NCI-H748 (cell line): ENCODE data around the gene SH3BP5.

ENCODE experiments used
- DNase-seq: peaks from one replicate; lab custom pipeline; 2025; ENCODE audit not compliant: unreplicated experiment; lab: John Stamatoyannopoulos, UW

The SH3BP5 gene

GRCh38 chr3:15207836-15208504 lies 124.4 kb downstream of the SH3BP5 start:
- no peak for DNase-seq

DNA sequence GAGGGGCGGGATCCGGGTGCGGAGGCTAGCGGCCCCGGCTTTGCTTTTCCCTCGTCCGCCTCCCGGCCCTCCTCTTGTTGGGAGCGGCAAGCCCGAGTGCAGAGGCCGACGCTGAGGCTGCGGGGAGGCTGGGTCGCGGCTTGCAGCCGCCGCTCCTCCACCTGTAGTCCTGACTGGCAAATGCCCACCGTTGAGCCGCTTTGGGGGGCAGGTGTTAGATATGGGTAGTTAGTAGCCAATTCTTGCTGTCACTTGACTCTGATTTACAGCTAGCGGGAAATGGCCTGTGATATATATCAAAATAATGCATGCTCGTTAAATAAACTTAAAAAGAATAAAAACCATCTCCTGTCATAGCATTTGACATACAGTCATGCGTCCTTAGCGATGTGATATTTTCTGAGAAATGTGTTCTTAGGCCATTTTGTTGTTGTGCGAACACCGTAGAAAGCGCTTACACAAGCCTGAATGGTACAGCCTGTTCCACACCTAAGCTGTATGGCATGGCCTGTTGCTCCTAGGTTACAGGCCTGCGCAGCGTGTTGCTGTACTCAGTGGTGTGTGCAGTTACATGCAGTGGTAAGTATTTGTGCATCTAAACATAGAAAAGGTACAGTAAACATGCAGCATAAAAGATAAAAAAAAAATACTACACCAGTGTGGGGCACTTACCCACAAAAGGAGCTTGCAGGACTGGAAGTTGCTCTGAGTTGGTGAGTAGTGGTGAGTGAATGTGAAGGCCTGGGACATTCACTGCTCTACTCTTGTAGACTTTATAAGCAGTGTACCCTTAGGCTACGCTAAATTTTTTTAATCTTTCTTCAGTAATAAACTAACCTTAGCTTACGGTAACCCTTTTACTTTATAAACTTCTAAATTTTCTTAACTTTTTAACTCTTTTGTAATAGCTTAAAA lies 125.5 kb downstream of the SH3BP5 start:
- DNase-seq, result no peak

DNA sequence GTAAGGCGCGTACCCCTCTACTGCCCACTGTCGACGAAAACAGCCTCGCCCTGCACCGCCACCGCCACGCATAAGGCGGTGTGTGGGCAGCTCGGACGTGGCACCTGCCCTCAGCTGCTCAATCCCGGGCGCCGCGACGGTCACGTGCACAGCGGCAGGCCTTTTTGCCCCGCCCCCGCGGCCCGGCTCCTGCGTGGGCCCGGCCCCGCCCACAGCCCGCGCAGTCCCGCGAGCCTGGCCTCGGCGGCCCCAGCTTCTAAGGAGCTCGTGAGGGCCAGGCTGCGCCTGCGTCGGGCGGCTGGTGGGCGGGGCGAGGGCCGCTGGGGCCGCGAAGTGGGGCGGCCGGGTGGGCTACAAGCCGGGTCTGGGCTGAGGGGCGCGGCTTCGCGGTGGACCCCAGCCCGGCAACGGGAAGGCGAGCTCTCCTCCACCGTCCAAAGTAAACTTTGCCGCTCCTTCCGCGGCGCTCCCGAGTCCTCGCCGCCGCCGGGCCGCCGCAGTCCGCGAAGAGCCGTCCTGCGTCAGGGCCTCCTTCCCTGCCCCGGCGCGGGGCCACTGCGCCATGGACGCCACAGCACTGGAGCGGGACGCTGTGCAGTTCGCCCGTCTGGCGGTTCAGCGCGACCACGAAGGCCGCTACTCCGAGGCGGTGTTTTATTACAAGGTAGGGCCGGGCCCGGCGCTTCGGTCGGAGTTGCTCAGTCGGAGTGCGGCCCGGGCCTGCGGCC lies 126.3 kb downstream of the SH3BP5 start, which contains the start of gene CAPN7:
Gene CAPN7, plus strand, starts transcription at position 313 of the 728 bp plus-strand sequence. Its CDS starts 250 bp downstream, at position 563.
- DNase-seq, result no peak

DNA sequence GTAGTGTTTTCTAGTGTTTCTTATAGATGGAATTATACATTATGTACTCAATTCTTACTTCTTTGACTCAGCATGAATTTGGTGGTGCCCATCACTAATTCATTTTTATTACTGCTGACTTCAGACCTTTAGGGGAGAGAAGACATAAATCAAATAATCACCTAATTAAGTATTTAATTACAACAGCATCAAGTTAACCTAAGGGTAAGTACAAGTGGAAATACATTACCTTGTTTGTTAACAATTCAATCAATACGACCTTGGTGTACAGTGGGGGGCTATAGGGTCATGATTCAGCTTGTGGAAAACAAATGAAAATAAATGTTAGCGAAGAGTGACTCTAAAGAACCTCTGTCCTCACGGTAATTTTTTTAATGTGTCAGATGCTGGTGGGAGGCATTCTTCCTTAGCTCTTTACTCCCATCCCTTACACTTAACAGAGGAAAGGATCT lies 126.9 kb downstream of the SH3BP5 start:
- no peak for DNase-seq
